HL-60 (cell line): ENCODE results near the gene PSMF1.

Source experiments
- DNase-seq, 2 experiments: peaks; one replicate each; pipeline ENCODE4 v3.0.0-alpha.2; 2010 to 2020; ENCODE audit warnings: low read depth in 1 of 2, low spot score in 1 of 2
- H3K27ac ChIP-seq: fragments of 250-450 bp; sonication (Bioruptor Pico); replicated peaks from 2 replicates; pipeline ENCODE4 v1.5.1; 2020; ENCODE audit warnings: mild to moderate bottlenecking, moderate library complexity
- H3K27me3 ChIP-seq: fragments of 250-450 bp; sonication (Bioruptor Pico); 2 replicates; pipeline ENCODE4 v1.5.1; 2021; ENCODE audit warnings: mild to moderate bottlenecking, moderate library complexity; ENCODE audit not compliant: insufficient read depth, poor library complexity, severe bottlenecking
- H3K4me3 ChIP-seq: replicated peaks from 2 replicates; pipeline ENCODE4 v1.5.1; 2011; ENCODE audit warnings: mild to moderate bottlenecking, control low read depth, low read length; ENCODE audit not compliant: insufficient read depth
- GABPA ChIP-seq: IDR thresholded peaks from 2 replicates; pipeline ENCODE4 v1.6.1; 2012; ENCODE audit warnings: low read depth
- POLR2AphosphoS5 ChIP-seq: IDR thresholded peaks from 2 replicates; pipeline ENCODE4 v1.6.1; 2012; ENCODE audit warnings: low read depth
- SPI1 ChIP-seq: IDR thresholded peaks from 2 replicates; pipeline ENCODE4 v1.6.1; 2012; ENCODE audit warnings: low read depth, mild to moderate bottlenecking, borderline replicate concordance
- TF ChIP-seq, protein P1 (sequence below): IDR thresholded peaks from 2 replicates; pipeline ENCODE4 v1.6.1; 2012; ENCODE audit warnings: low read depth; ENCODE audit not compliant: insufficient replicate concordance
- TF ChIP-seq, protein P2 (sequence below): IDR thresholded peaks from one replicate; pipeline ENCODE4 v1.5.1; 2011; ENCODE audit warnings: low read length, control low read depth, inconsistent platforms; ENCODE audit not compliant: insufficient read depth

PSMF1 gene

DNA sequence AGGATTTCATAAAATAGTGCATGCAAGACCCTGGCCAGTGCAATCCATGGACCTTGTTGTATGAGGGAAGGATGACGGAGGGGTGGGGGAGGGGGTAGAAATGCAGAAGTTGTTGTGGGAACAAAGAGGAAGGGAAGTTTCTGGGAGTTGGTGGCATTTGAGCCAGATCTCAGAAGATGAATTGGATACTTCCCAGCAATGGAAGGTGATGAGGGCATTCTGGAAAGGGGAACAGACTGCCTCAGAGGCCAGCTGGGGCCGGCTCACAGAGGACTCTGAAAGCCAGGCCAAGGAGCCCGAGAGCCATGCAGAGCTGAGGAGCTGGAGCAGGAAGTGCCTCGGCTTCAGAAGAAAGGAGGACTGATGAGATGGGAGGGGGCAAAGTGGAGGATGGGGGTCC, 63.7 kb downstream of the PSMF1 start:
- no peak overlapping the region for H3K27ac ChIP-seq
- no peak overlapping the region for H3K4me3 ChIP-seq
- TF ChIP-seq, protein P1, sequence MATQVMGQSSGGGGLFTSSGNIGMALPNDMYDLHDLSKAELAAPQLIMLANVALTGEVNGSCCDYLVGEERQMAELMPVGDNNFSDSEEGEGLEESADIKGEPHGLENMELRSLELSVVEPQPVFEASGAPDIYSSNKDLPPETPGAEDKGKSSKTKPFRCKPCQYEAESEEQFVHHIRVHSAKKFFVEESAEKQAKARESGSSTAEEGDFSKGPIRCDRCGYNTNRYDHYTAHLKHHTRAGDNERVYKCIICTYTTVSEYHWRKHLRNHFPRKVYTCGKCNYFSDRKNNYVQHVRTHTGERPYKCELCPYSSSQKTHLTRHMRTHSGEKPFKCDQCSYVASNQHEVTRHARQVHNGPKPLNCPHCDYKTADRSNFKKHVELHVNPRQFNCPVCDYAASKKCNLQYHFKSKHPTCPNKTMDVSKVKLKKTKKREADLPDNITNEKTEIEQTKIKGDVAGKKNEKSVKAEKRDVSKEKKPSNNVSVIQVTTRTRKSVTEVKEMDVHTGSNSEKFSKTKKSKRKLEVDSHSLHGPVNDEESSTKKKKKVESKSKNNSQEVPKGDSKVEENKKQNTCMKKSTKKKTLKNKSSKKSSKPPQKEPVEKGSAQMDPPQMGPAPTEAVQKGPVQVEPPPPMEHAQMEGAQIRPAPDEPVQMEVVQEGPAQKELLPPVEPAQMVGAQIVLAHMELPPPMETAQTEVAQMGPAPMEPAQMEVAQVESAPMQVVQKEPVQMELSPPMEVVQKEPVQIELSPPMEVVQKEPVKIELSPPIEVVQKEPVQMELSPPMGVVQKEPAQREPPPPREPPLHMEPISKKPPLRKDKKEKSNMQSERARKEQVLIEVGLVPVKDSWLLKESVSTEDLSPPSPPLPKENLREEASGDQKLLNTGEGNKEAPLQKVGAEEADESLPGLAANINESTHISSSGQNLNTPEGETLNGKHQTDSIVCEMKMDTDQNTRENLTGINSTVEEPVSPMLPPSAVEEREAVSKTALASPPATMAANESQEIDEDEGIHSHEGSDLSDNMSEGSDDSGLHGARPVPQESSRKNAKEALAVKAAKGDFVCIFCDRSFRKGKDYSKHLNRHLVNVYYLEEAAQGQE: no peak
- TF ChIP-seq SPI1: peak; percentile 29; the same call in 1 of the 2 replicates
- H3K27me3 ChIP-seq: peaks cover 11% of the 10 kb centered on the region
- DNase-seq: no peak

DNA sequence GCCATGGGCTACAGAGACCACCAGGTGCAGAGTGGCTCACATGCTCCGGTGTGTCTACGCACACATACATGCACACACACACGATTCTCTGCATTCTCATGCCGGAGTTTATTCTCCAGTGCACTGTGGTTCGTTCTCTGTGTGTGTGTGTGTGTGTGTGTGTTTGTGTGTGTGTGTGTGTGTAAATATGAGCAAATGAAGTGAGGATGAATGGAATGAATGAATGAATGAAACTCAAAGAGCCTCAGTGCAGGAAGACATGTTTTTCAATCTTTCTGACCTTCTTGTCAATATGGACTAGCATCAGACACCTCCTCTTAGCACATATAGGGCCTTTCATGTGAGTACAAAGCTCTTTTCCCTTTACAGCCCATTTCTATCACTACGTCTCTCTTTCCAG, 64.8 kb downstream of the PSMF1 start:
- H3K4me3 ChIP-seq: no peak overlapping the region

DNA sequence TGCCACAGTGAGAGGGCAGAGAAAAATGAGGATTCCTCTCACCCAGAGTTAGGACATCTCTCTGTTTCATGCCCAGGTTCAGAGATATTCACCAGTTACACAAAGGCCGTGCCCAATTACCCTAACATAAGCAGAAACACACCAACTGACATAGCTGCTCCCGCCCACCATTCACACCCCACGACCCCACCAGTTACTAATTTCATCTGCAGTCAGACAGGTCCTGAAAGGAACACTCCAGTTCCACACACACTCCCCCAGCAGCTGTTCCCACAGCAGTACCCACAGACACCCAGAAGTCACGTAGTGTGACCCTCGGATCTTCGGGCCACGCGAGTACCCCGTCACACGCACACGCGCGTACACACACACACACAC, 65.8 kb downstream of the PSMF1 start:
- H3K27ac ChIP-seq: no peak overlapping the region
- no peak for DNase-seq
- no peak overlapping the region for H3K4me3 ChIP-seq
- H3K27me3 ChIP-seq: peaks cover 13% of the 10 kb centered on the region
- TF ChIP-seq SPI1 (no peak), GABPA (no peak), POLR2AphosphoS5 (no peak)
- TF ChIP-seq, protein P2, sequence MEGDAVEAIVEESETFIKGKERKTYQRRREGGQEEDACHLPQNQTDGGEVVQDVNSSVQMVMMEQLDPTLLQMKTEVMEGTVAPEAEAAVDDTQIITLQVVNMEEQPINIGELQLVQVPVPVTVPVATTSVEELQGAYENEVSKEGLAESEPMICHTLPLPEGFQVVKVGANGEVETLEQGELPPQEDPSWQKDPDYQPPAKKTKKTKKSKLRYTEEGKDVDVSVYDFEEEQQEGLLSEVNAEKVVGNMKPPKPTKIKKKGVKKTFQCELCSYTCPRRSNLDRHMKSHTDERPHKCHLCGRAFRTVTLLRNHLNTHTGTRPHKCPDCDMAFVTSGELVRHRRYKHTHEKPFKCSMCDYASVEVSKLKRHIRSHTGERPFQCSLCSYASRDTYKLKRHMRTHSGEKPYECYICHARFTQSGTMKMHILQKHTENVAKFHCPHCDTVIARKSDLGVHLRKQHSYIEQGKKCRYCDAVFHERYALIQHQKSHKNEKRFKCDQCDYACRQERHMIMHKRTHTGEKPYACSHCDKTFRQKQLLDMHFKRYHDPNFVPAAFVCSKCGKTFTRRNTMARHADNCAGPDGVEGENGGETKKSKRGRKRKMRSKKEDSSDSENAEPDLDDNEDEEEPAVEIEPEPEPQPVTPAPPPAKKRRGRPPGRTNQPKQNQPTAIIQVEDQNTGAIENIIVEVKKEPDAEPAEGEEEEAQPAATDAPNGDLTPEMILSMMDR: no peak
- TF ChIP-seq, protein P1: no peak

More for the DNA sequence above, 64.8 kb downstream of the PSMF1 start:
- no peak for DNase-seq
- TF ChIP-seq, protein P1: no peak
- TF ChIP-seq GABPA (no peak), POLR2AphosphoS5 (no peak), SPI1 (no peak)
- TF ChIP-seq, protein P2: no peak
- Histone ChIP-seq H3K27me3 (peaks cover 11% of the 10 kb centered on the region), H3K27ac (no peak overlapping the region)
